Measurements from ENCODE around the gene CXCR6.

DNA sequence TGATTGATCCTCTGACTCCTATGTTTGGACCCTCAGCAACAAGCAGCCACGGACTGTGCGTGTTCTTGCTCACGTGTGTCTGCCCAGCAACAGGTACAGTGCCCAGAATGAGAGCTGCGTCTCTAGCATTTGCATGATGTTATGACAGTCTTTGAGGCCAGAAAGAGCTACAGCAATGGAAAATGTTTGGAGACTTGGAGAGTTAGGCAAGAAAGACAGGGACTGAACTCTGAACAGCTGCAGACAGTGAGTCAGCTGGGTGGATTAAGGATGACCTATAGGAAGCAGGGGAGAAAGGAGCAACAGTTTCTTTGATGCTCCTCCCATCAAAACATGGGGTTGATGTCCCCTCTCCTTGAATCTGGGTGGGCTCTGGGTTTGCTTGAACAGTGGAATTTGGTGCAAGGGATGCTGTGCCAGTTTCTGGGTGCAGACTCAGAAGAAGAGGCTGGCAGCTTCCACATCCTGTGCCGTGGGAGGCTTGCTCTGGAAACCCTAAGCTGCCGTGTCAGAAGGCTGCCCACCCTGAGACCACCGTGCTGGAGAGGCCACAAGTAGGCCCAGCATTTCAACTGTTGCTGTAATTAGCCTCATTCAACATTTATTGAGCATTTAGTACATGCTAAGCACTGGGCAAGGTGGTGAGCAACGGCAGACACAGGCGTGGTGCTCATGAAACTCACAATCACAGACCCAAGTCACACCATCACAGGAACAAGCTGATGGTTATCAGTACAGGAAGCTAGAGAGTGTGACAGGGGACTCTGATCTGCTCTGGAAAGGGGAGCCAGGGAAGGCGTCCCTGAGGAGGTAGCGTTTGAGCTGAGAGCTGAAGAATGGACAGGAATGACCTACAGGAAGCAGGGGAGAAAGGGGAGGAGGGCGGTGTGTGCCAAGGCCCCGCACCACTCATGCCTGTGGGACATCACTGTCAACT, 35.2 kb upstream of the CXCR6 start:
- TF ChIP-seq, protein P1, sequence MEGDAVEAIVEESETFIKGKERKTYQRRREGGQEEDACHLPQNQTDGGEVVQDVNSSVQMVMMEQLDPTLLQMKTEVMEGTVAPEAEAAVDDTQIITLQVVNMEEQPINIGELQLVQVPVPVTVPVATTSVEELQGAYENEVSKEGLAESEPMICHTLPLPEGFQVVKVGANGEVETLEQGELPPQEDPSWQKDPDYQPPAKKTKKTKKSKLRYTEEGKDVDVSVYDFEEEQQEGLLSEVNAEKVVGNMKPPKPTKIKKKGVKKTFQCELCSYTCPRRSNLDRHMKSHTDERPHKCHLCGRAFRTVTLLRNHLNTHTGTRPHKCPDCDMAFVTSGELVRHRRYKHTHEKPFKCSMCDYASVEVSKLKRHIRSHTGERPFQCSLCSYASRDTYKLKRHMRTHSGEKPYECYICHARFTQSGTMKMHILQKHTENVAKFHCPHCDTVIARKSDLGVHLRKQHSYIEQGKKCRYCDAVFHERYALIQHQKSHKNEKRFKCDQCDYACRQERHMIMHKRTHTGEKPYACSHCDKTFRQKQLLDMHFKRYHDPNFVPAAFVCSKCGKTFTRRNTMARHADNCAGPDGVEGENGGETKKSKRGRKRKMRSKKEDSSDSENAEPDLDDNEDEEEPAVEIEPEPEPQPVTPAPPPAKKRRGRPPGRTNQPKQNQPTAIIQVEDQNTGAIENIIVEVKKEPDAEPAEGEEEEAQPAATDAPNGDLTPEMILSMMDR (conservative IDR thresholded peaks at IDR 0.05; ENCODE audit: low read depth in 2 of 2): no peak
- TF ChIP-seq EZH2 (IDR thresholded peaks at IDR 0.05; ENCODE audit: low read depth, unreplicated experiment) (no peak), STAT1 (IDR thresholded peaks at IDR 0.05; ENCODE audit: unreplicated experiment) (no peak), ZNF331 (CRISPR knock-in tag; IDR thresholded peaks at IDR 0.05; ENCODE audit: low read depth) (no peak), CREB1 (CRISPR knock-in tag; IDR thresholded peaks at IDR 0.05; ENCODE audit: low read depth) (no peak), JUNB (IDR thresholded peaks at IDR 0.05; ENCODE audit: unreplicated experiment) (no peak), POLR2AphosphoS5 (IDR thresholded peaks at IDR 0.05; ENCODE audit: low read depth) (no peak), EZH2phosphoT487 (IDR thresholded peaks at IDR 0.05; ENCODE audit: unreplicated experiment) (no peak)
- TF ChIP-seq, protein P2, sequence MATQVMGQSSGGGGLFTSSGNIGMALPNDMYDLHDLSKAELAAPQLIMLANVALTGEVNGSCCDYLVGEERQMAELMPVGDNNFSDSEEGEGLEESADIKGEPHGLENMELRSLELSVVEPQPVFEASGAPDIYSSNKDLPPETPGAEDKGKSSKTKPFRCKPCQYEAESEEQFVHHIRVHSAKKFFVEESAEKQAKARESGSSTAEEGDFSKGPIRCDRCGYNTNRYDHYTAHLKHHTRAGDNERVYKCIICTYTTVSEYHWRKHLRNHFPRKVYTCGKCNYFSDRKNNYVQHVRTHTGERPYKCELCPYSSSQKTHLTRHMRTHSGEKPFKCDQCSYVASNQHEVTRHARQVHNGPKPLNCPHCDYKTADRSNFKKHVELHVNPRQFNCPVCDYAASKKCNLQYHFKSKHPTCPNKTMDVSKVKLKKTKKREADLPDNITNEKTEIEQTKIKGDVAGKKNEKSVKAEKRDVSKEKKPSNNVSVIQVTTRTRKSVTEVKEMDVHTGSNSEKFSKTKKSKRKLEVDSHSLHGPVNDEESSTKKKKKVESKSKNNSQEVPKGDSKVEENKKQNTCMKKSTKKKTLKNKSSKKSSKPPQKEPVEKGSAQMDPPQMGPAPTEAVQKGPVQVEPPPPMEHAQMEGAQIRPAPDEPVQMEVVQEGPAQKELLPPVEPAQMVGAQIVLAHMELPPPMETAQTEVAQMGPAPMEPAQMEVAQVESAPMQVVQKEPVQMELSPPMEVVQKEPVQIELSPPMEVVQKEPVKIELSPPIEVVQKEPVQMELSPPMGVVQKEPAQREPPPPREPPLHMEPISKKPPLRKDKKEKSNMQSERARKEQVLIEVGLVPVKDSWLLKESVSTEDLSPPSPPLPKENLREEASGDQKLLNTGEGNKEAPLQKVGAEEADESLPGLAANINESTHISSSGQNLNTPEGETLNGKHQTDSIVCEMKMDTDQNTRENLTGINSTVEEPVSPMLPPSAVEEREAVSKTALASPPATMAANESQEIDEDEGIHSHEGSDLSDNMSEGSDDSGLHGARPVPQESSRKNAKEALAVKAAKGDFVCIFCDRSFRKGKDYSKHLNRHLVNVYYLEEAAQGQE (IDR thresholded peaks at IDR 0.05; ENCODE audit: unreplicated experiment): no peak
- TF ChIP-seq, protein P3, sequence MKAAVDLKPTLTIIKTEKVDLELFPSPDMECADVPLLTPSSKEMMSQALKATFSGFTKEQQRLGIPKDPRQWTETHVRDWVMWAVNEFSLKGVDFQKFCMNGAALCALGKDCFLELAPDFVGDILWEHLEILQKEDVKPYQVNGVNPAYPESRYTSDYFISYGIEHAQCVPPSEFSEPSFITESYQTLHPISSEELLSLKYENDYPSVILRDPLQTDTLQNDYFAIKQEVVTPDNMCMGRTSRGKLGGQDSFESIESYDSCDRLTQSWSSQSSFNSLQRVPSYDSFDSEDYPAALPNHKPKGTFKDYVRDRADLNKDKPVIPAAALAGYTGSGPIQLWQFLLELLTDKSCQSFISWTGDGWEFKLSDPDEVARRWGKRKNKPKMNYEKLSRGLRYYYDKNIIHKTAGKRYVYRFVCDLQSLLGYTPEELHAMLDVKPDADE (IDR thresholded peaks at IDR 0.05): no peak

All from GM23338 (cell line).